ENCODE measurements around the gene TAF10.

TAF10 gene

DNA sequence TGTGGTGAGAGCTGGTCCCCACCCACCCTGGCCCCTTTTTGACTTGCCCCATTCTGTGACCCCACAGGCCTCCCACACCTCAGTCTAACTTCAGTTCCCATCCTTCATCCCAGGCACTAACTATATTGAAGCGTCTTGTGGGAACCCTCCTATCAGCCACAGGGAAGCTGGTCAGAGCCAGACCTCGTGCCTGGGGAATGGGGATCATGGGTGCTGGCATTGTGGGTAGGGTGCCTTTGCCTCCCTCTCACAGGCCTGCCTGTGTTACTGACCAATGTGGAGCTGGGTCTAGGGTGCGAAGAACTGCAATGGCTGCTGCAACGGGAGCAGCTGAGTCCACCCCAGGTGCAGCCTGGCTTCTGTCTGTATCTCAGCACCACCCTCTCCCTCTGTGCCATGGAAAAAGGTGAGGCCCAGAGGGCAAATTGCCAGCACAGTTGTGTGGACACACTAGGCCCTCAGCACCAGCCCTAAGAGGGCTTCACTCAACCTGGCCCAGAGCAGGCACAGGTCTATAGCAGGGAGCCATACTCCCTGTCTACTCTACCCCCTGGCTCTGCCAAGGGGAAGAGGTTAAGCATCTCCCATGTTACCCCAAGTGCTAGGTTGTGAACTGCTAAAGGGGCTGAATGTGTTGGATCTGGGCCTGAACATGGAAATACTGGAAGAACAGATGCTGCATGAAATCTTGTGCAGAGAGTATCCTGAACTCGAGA, 45.9 kb downstream of the TAF10 start:
- no peak for DNase-seq (ENCODE audit: low read depth)
- TF ChIP-seq, protein P1, sequence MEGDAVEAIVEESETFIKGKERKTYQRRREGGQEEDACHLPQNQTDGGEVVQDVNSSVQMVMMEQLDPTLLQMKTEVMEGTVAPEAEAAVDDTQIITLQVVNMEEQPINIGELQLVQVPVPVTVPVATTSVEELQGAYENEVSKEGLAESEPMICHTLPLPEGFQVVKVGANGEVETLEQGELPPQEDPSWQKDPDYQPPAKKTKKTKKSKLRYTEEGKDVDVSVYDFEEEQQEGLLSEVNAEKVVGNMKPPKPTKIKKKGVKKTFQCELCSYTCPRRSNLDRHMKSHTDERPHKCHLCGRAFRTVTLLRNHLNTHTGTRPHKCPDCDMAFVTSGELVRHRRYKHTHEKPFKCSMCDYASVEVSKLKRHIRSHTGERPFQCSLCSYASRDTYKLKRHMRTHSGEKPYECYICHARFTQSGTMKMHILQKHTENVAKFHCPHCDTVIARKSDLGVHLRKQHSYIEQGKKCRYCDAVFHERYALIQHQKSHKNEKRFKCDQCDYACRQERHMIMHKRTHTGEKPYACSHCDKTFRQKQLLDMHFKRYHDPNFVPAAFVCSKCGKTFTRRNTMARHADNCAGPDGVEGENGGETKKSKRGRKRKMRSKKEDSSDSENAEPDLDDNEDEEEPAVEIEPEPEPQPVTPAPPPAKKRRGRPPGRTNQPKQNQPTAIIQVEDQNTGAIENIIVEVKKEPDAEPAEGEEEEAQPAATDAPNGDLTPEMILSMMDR (IDR thresholded peaks at IDR 0.05; ENCODE audit: control insufficient read depth, extremely low read depth, insufficient read depth), result no peak
- H3K4me3 ChIP-seq (ENCODE audit: low read depth, low read length), result no peak overlapping the region

DNA sequence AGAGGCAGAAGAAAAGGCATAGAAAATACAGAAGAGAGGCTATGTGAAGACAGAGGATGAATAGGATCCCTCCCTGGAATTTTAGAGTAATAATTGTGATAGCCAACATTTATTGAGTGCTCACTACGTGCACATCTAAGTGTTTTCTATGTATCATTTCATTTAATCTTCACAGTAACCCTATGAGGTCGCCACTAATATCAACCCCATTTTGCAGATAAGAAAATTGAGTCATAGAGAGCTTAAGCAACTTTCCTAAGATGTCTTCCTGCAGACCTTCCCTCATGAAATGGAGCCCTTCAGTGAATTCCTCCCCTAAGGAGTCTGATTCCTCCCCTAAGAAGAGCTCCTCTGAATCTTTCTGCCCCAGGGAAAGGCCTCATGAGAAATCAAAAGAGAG, 46.7 kb downstream of the TAF10 start:
- TF ChIP-seq, protein P1 (IDR thresholded peaks at IDR 0.05; ENCODE audit: control insufficient read depth, extremely low read depth, insufficient read depth), result no peak
- DNase-seq (ENCODE audit: low read depth), result no peak

DNA sequence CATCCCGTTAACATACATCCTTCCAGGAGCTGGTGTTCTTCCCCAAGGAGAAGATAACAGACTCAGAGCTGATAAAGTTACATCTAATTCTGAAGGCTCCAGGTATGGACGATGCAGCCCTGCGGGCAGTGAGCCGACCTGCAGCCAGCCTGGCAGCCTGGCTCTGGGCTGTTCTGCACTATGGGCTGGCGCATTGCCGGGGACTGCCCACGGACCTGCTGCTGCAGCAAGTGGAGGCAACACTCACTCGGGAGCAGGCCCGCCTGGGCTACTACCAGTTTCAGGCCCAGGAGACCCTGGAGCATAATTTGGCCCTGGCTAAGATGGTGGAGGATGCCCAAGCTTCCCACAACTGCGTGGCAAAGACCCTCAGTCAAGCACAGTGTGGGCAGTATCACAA, 48.3 kb downstream of the TAF10 start:
- TF ChIP-seq, protein P1 (IDR thresholded peaks at IDR 0.05; ENCODE audit: control insufficient read depth, extremely low read depth, insufficient read depth), result no peak

More for the DNA sequence above, 46.7 kb downstream of the TAF10 start:
- H3K4me3 ChIP-seq (ENCODE audit: low read depth, low read length), result no peak overlapping the region

DNA sequence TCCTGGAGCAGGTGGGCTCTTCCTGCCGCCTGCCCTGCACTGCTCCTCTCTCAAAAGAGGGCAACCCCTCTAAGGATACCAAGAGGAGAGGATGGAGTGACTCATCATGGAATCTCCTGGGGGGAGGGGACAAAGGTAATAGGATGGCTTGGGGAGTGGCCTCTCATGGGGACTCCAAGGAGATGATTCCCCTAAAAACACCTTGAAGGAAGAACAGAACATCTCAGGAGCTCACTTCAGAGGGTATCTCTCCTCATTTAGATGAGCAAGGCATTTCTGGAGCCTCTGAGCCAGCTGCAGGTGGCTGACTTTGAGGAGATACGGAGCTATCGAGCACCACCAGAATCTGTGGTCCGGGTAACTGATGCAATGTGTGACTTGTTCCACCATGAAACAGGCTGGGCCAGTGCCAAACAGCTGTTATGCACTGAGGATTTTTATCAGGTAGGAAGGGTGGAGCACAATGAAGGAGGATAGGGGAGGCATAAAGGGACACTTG, 48.8 kb downstream of the TAF10 start:
- TF ChIP-seq, protein P1 (IDR thresholded peaks at IDR 0.05; ENCODE audit: control insufficient read depth, extremely low read depth, insufficient read depth), result no peak
- H3K4me3 ChIP-seq (ENCODE audit: low read depth, low read length), result no peak overlapping the region
- no peak for DNase-seq (ENCODE audit: low read depth)

More for the DNA sequence above, 48.3 kb downstream of the TAF10 start:
- DNase-seq (ENCODE audit: low read depth), result no peak
- no peak overlapping the region for H3K4me3 ChIP-seq (ENCODE audit: low read depth, low read length)

DNA sequence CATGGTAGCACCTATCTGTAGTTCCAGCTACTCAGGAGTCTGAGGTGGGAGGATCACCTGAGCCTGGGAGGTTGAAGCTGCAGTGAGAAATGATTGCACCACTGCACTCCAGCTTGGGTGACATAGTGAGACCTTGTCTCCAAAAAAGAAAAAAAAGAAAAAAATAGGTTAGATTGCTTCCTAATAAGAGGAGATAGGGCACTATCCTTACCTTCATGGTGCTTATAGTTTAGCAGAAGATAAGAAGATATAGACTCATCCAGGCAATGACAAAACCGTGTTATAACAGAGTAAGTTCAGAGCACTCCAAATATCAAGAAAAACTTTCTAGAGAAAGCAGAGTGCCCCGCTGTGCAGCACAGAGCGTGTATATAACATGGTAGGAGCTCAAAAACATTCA, 50.7 kb downstream of the TAF10 start:
- TF ChIP-seq, protein P1 (IDR thresholded peaks at IDR 0.05; ENCODE audit: control insufficient read depth, extremely low read depth, insufficient read depth), result no peak
- DNase-seq (ENCODE audit: low read depth), result no peak
- no peak overlapping the region for H3K4me3 ChIP-seq (ENCODE audit: low read depth, low read length)
